C4-2B (cell line): ENCODE data around the gene PRR16.

ENCODE experiments used
- H3K27ac ChIP-seq: fragments of 450-650 bp; 2 replicates; pipeline ENCODE4 v1.5.1; 2017
- CTCF ChIP-seq: fragments of 450-650 bp; conservative IDR thresholded peaks from 2 replicates; pipeline ENCODE4 v1.5.1; 2017; ENCODE audit warnings: mild to moderate bottlenecking
- ZFX ChIP-seq: fragments of 450-650 bp; IDR thresholded peaks from 2 replicates; pipeline ENCODE4 v1.6.1; 2017

Gene PRR16

GRCh38 chr5:120614531-120615180, 150.6 kb downstream of the PRR16 start:
- H3K27ac ChIP-seq = no peak overlapping the region
- TF ChIP-seq ZFX = no peak
- TF ChIP-seq CTCF = no peak

- TF ChIP-seq ZFX (no peak), CTCF (no peak)
- no peak overlapping the region for H3K27ac ChIP-seq
Observed at GRCh38 chr5:120615967-120616645, 152.0 kb downstream of the PRR16 start.

GRCh38 chr5:120621339-120621738, 157.2 kb downstream of the PRR16 start:
- no peak overlapping the region for H3K27ac ChIP-seq
- TF ChIP-seq CTCF (no peak), ZFX (no peak)

GRCh38 chr5:120624021-120624563, 160.0 kb downstream of the PRR16 start:
- TF ChIP-seq CTCF (no peak), ZFX (no peak)
- H3K27ac ChIP-seq = no peak overlapping the region

GRCh38 chr5:120628156-120628555, 164.1 kb downstream of the PRR16 start:
- H3K27ac ChIP-seq = no peak overlapping the region
- TF ChIP-seq ZFX (no peak), CTCF (no peak)

- no peak overlapping the region for H3K27ac ChIP-seq
- no peak for TF ChIP-seq ZFX
- no peak for TF ChIP-seq CTCF
Observed at GRCh38 chr5:120630550-120630949, 166.4 kb downstream of the PRR16 start.

- TF ChIP-seq CTCF (no peak), ZFX (no peak)
- H3K27ac ChIP-seq = no peak overlapping the region
Observed at GRCh38 chr5:120631611-120632010, 167.5 kb downstream of the PRR16 start.
